Liver (tissue), 3 donors: ENCODE data around the gene METAP2.

Experiments used
- CTCF ChIP-seq: fragments of 150-350 bp; IDR thresholded peaks from 2 replicates; pipeline ENCODE4 v1.5.1; 2017; ENCODE audit warnings: improper control_type of control experiment, low read depth, low read length; ENCODE audit not compliant: missing input control
- FOXA1 ChIP-seq: IDR thresholded peaks from 2 replicates; pipeline ENCODE4 v1.6.1; 2016; ENCODE audit warnings: antibody characterized with exemption
- NR2F2 ChIP-seq: IDR thresholded peaks from 2 replicates; pipeline ENCODE4 v1.6.1; 2016; ENCODE audit warnings: antibody characterized with exemption
- RXRA ChIP-seq, 2 donors: IDR thresholded peaks; 2 replicates each; pipeline ENCODE4 v1.6.1; 2017 to 2018; ENCODE audit warnings: antibody characterized with exemption in 2 of 2, mild to moderate bottlenecking in 1 of 2
- TF ChIP-seq, protein P1 (sequence below): IDR thresholded peaks from 2 replicates; pipeline ENCODE4 v1.6.1; 2016; ENCODE audit warnings: antibody characterized with exemption
- donor health status: healthy.
- donor health status: healthy.

DNA sequence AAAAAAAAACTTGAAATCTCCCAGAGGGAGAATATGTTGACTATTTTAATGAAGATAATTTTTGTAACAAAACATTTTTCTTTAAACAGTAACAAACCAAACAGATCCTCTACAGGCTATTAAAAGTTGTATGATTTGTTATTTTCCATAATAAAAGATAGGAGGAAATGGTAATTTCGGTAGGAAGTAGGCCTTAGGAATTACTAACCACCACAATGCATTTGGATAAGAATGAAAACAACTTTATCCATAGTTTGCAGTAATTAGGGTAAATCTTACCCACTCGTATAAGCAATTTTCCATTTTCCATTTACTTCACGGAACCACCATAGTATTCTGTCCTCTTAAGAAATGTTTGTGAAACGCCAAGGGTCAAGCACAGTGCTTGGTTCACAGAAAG is 71.4 kb downstream of the METAP2 start:
- TF ChIP-seq, protein P1, sequence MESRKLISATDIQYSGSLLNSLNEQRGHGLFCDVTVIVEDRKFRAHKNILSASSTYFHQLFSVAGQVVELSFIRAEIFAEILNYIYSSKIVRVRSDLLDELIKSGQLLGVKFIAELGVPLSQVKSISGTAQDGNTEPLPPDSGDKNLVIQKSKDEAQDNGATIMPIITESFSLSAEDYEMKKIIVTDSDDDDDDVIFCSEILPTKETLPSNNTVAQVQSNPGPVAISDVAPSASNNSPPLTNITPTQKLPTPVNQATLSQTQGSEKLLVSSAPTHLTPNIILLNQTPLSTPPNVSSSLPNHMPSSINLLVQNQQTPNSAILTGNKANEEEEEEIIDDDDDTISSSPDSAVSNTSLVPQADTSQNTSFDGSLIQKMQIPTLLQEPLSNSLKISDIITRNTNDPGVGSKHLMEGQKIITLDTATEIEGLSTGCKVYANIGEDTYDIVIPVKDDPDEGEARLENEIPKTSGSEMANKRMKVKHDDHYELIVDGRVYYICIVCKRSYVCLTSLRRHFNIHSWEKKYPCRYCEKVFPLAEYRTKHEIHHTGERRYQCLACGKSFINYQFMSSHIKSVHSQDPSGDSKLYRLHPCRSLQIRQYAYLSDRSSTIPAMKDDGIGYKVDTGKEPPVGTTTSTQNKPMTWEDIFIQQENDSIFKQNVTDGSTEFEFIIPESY = no peak
- TF ChIP-seq FOXA1 = no peak
- TF ChIP-seq CTCF = no peak
- TF ChIP-seq NR2F2 = no peak
- no peak for TF ChIP-seq RXRA (IDR thresholded peaks at IDR 0.05)
